ENCODE data around the gene TLX3. TPM values are rescaled to one million over a fixed set of nuclear protein-coding genes. Genes with fewer than 3 reads are reported as not detected.
"Not testable (repeated sequence)": the region's sequence is repeated elsewhere in the genome, so short reads cannot be mapped to it uniquely, and the experiment has no call there.

Gene TLX3
- total RNA-seq, 2 experiments from 2014 or later, result not detected

GRCh38 chr5:171342362-171343111 lies 33.5 kb downstream of the TLX3 start:
- H3K9me3 Mint-ChIP-seq, result no peaks in the 10 kb centered on the region
- no peaks in the 10 kb centered on the region for H3K36me3 Mint-ChIP-seq (ENCODE audit: low read depth)
- DNase-seq, result peak; percentile 60
- no peak overlapping the region for H3K27ac Mint-ChIP-seq
- intact Hi-C loops (cut with micrococcal nuclease), result loop anchor here (1.0 to 10.0 kb wide), 4 partner anchors 69 to 535 kb away; no protein-coding TSS in a partner anchor
- H3K27me3 Mint-ChIP-seq (ENCODE audit: low read depth), result peaks cover 12% of the 10 kb centered on the region
- no peak overlapping the region for H3K4me3 Mint-ChIP-seq
- CTCF ChIA-PET, result interaction anchor here (0.6 to 3.2 kb wide), 9 partner anchors 9 to 600 kb away, joined by 3 to 20 read pairs (median 4); no protein-coding TSS in a partner anchor
- H3K4me1 Mint-ChIP-seq (ENCODE audit: low read depth), result no peaks in the 10 kb centered on the region

DNA sequence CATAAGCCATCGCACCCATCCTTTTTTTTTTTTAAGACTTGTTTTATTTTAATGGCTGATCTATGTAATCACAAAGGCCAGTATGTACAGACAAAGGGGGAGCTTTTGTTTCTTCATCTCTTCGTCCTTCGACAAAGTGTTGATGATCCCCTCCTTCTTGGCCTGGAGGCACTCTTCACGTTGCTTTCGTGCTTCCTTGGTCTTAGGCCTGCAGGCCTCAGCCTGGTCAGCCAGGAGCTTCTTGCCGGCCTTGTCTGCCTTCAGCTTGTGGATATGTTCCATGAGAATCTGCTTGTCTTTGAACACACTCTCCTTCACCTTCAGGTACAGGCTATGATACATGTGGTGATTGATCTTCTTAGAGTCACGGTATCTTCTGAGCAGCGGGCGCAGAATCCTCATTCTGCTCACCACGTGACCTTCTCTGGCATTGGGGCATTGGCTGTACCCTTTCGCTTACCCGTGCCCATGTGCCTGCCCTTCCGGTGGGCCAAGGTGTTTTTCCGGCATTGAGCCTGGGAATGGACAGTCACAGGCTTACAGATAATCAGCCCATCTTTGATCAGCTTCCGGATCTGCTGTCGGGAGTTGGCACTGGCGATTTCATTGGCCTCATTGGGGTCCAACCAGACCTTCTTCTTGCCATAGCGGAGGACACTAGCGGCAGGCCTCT lies 36.0 kb downstream of the TLX3 start:
- CTCF ChIA-PET, result interaction anchor here (0.7 kb wide), 1 partner anchor 8 kb away, joined by 3 read pairs; no protein-coding TSS in a partner anchor
- Mint-ChIP-seq H3K9me3 (no peaks in the 10 kb centered on the region), H3K27ac (no peak overlapping the region), H3K4me3 (no peak overlapping the region), H3K36me3 (ENCODE audit: low read depth) (no peaks in the 10 kb centered on the region), H3K27me3 (ENCODE audit: low read depth) (peaks cover 8% of the 10 kb centered on the region), H3K4me1 (ENCODE audit: low read depth) (no peaks in the 10 kb centered on the region)
- intact Hi-C loops (cut with micrococcal nuclease), result loop anchor here (5.0 to 10.0 kb wide), 2 partner anchors 360 to 538 kb away; no protein-coding TSS in a partner anchor
- DNase-seq, result no peak

- Mint-ChIP-seq H3K27ac (no peak overlapping the region), H3K4me3 (no peak overlapping the region), H3K4me1 (ENCODE audit: low read depth) (peaks cover 3% of the 10 kb centered on the region), H3K27me3 (ENCODE audit: low read depth) (peaks cover 1% of the 10 kb centered on the region), H3K9me3 (no peaks in the 10 kb centered on the region), H3K36me3 (ENCODE audit: low read depth) (no peaks in the 10 kb centered on the region)
- DNase-seq, result no peak
- intact Hi-C loops (cut with micrococcal nuclease), result no loop called here
- CTCF ChIA-PET, result interaction anchor here (0.7 to 1.5 kb wide), 3 partner anchors 10 to 914 kb away, joined by 3 to 9 read pairs (median 7); no protein-coding TSS in a partner anchor
These were observed 42.6 kb downstream of the TLX3 start for GRCh38 chr5:171351536-171352073.

DNA sequence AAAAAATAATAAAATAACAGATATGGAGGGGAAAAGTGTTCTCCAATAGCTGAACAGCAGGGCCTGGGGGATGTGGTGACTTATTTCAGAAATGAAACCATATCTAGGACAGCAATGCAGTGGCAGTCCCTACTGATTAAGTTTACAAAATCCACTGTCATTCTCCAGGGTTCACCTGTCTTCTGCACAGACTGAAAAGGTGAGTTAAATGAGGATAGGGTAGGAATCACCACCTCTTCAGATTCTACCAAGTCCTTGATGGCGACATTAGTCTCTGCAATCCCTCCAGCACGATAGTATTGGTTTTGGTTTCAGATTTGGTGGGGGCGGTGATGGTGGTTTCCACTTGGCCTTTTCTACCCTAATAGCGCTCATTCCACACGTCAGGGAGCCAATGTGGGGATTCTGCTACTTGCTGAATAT lies 46.3 kb downstream of the TLX3 start:
- peak; percentile 50 for DNase-seq
- Mint-ChIP-seq H3K36me3 (ENCODE audit: low read depth) (no peaks in the 10 kb centered on the region), H3K27ac (no peak overlapping the region), H3K27me3 (ENCODE audit: low read depth) (peaks cover 1% of the 10 kb centered on the region), H3K4me1 (ENCODE audit: low read depth) (peaks cover 3% of the 10 kb centered on the region), H3K4me3 (no peak overlapping the region), H3K9me3 (no peaks in the 10 kb centered on the region)
- intact Hi-C loops (cut with micrococcal nuclease), result loop anchor here (2.0 kb wide), 1 partner anchor 31 kb away; the partner anchor contains the start of gene NPM1
- CTCF ChIA-PET, result no interaction called here

- no peak for DNase-seq
- Mint-ChIP-seq H3K4me1 (ENCODE audit: low read depth) (peaks cover 3% of the 10 kb centered on the region), H3K9me3 (no peaks in the 10 kb centered on the region), H3K4me3 (no peak overlapping the region), H3K27me3 (ENCODE audit: low read depth) (peaks cover 2% of the 10 kb centered on the region), H3K36me3 (ENCODE audit: low read depth) (no peaks in the 10 kb centered on the region), H3K27ac (no peak overlapping the region)
- intact Hi-C loops (cut with micrococcal nuclease), result no loop called here
- CTCF ChIA-PET, result interaction anchor here (0.6 kb wide), 1 partner anchor 265 kb away, joined by 3 read pairs; no protein-coding TSS in a partner anchor
These were observed 48.8 kb downstream of the TLX3 start for GRCh38 chr5:171357843-171358242.

DNA sequence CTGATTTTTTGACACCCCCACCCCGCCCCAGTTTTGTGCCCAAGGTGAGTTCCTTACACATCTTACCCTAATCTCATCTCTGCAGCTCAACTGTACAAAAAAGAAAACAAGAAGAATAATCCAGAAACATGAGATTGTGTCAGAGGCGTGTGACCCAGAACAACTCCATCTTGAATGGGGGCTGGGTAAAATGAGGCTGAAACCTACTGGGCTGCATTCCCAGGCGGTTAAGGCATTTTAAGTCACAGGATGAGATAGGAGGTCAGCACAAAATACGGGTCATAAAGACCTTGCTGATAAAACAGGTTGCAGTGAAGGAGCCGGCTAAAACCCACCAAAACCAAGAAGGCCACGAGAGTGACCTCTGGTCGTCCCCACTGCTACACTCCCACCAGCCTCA lies 52.1 kb downstream of the TLX3 start:
- H3K9me3 Mint-ChIP-seq; DNase-seq; H3K27me3 Mint-ChIP-seq (ENCODE audit: low read depth); H3K4me3 Mint-ChIP-seq; intact Hi-C loops (cut with micrococcal nuclease); H3K4me1 Mint-ChIP-seq (ENCODE audit: low read depth); H3K36me3 Mint-ChIP-seq (ENCODE audit: low read depth); H3K27ac Mint-ChIP-seq: not testable (repeated sequence)
- CTCF ChIA-PET, result interaction anchor here (1.0 kb wide), 1 partner anchor 17 kb away, joined by 3 read pairs; no protein-coding TSS in a partner anchor

Other genes starting within 250 kb of the TLX3 start
- 1,000 to 10,000 TPM; 3,194 to 3,467 TPM for gene NPM1, start 78.6 kb downstream of the TLX3 start, total RNA-seq
- gene FGF18, start 110.4 kb downstream of the TLX3 start, total RNA-seq, result under 1 TPM in 1 of 2 experiments, not detected in 1; 0.17 TPM

Measured in activated naive CD4-positive, alpha-beta T cell treated with anti-CD3 and anti-CD28 coated beads for 36 hours (primary cell).